Measurements from ENCODE around the gene MAN1A1. TPM values are rescaled to one million over a fixed set of nuclear protein-coding genes. Genes with fewer than 3 reads are reported as not detected.

MAN1A1 gene
- total and polyA plus RNA-seq, 2 experiments from 2014 or later: 117 to 245 TPM

DNA sequence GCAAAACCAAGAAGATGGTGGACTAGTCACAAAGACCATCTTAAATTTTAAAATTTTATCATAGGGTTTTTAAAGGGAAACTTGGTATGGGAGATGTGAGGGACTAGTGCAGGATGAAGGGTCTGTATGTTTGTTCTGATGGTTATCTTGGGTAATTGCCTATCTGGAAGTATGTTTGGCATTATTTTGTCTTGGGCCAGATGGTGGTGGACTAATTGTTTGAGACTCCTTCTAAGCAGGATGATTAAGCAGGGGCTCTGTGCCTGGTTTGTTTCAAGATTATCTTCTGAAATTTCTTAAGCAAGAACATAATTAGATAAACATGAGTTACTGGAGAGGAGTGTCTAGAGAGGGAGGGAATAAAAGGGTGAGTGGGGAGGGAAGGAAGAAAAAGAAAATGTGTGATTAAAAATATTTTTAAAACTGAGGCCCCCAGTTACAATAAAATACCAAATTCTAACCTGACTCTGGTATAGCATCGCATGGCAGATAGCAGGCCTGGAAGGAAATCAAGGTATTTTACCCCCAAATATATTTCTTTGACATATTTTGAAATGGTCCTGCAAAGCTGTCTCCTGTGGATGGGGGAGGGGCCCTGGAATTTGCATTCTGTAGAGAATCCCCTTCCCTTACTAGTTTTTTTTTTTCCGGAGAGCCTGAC, 221.2 kb downstream of the MAN1A1 start:
- H3K4me1 ChIP-seq (ENCODE audit: insufficient read depth): peaks cover 18% of the 10 kb centered on the region
- WGBS (ENCODE audit: low lambda C conversion rate, missing lambda C conversion rate): 57% methylated on average over 2 of the region's 2 CpGs
- no peaks in the 10 kb centered on the region for H3K9me2 ChIP-seq (replicated peaks; ENCODE audit: insufficient read depth)

DNA sequence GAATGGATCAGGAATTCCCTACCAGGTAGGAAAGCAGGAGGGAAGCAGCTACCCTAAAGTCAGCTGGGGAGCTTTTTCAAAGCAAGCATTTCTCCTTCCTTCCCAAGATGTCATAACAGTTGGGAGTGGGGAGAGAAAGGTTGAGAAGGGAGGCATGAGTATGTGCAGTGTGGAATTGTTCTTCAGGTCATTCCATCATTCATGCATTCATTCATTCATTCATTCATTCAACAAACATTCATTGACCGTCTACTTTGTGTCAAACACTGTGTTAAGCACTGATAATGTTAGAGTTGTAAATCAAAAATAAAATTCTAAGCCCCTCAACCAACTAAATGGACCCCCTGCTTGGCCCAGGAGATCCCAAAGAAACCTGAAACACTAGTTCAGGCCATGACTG, 221.9 kb downstream of the MAN1A1 start:
- TF ChIP-seq EZH2 (IDR thresholded peaks at IDR 0.05; ENCODE audit: borderline replicate concordance) (no peak), EZH2phosphoT487 (IDR thresholded peaks at IDR 0.05; ENCODE audit: low read depth, severe bottlenecking, unreplicated experiment) (no peak)
- TF ChIP-seq, protein P1, sequence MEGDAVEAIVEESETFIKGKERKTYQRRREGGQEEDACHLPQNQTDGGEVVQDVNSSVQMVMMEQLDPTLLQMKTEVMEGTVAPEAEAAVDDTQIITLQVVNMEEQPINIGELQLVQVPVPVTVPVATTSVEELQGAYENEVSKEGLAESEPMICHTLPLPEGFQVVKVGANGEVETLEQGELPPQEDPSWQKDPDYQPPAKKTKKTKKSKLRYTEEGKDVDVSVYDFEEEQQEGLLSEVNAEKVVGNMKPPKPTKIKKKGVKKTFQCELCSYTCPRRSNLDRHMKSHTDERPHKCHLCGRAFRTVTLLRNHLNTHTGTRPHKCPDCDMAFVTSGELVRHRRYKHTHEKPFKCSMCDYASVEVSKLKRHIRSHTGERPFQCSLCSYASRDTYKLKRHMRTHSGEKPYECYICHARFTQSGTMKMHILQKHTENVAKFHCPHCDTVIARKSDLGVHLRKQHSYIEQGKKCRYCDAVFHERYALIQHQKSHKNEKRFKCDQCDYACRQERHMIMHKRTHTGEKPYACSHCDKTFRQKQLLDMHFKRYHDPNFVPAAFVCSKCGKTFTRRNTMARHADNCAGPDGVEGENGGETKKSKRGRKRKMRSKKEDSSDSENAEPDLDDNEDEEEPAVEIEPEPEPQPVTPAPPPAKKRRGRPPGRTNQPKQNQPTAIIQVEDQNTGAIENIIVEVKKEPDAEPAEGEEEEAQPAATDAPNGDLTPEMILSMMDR (IDR thresholded peaks at IDR 0.05; ENCODE audit: poor library complexity): no peak

More for the DNA sequence above, 221.2 kb downstream of the MAN1A1 start:
- DNase-seq (ENCODE audit: low spot score): no peak
- no peaks in the 10 kb centered on the region for H3K27me3 ChIP-seq
- no peaks in the 10 kb centered on the region for H4K20me1 ChIP-seq (ENCODE audit: insufficient read depth, poor library complexity, severe bottlenecking)
- TF ChIP-seq EZH2phosphoT487 (IDR thresholded peaks at IDR 0.05; ENCODE audit: low read depth, severe bottlenecking, unreplicated experiment) (no peak), EZH2 (IDR thresholded peaks at IDR 0.05; ENCODE audit: borderline replicate concordance) (no peak)
- TF ChIP-seq, protein P1 (IDR thresholded peaks at IDR 0.05; ENCODE audit: poor library complexity): no peak
- peak overlapping the region; percentile 56 for H3K4me2 ChIP-seq
- H3K27ac ChIP-seq: no peak overlapping the region
- H3K79me2 ChIP-seq: no peaks in the 10 kb centered on the region
- H3K4me3 ChIP-seq: no peak overlapping the region
- no peaks in the 10 kb centered on the region for H3K9me3 ChIP-seq (ENCODE audit: low read depth)
- no peak overlapping the region for H2AFZ ChIP-seq
- no peaks in the 10 kb centered on the region for H3K36me3 ChIP-seq (replicated peaks; ENCODE audit: insufficient read depth, low read depth)

More for the DNA sequence above, 221.9 kb downstream of the MAN1A1 start:
- no peaks in the 10 kb centered on the region for H3K27me3 ChIP-seq
- H3K4me1 ChIP-seq (ENCODE audit: insufficient read depth): peaks cover 18% of the 10 kb centered on the region
- H3K4me3 ChIP-seq: no peak overlapping the region
- WGBS (ENCODE audit: low lambda C conversion rate, missing lambda C conversion rate): 90% methylated on average over 1 of the region's 1 CpG
- H3K27ac ChIP-seq: no peak overlapping the region
- no peaks in the 10 kb centered on the region for H3K9me3 ChIP-seq (ENCODE audit: low read depth)
- no peak for DNase-seq (ENCODE audit: low spot score)
- no peak overlapping the region for H2AFZ ChIP-seq
- H3K9me2 ChIP-seq (replicated peaks; ENCODE audit: insufficient read depth): no peaks in the 10 kb centered on the region
- no peaks in the 10 kb centered on the region for H3K79me2 ChIP-seq
- H4K20me1 ChIP-seq (ENCODE audit: insufficient read depth, poor library complexity, severe bottlenecking): no peaks in the 10 kb centered on the region
- no peak overlapping the region for H3K4me2 ChIP-seq
- no peaks in the 10 kb centered on the region for H3K36me3 ChIP-seq (replicated peaks; ENCODE audit: insufficient read depth, low read depth)

Small RNA genes within 50 kb of the gene (small RNA-seq; reads per million reads assigned to genes)
- gene AL022722.2 (not detected), gene RNU6-194P (not detected)

All from hepatocyte (in vitro differentiated cells).